ENCODE data around the gene CRB1.
"Not testable (repeated sequence)": the region's sequence is repeated elsewhere in the genome, so short reads cannot be mapped to it uniquely, and the experiment has no call there.

The CRB1 gene

GRCh38 chr1:197470330-197470729 is 202.3 kb downstream of the CRB1 start:
- no peak for DNase-seq (ENCODE audit: low read depth)
- H3K4me3 ChIP-seq (ENCODE audit: low read length) = no peak overlapping the region
- TF ChIP-seq, protein P1, sequence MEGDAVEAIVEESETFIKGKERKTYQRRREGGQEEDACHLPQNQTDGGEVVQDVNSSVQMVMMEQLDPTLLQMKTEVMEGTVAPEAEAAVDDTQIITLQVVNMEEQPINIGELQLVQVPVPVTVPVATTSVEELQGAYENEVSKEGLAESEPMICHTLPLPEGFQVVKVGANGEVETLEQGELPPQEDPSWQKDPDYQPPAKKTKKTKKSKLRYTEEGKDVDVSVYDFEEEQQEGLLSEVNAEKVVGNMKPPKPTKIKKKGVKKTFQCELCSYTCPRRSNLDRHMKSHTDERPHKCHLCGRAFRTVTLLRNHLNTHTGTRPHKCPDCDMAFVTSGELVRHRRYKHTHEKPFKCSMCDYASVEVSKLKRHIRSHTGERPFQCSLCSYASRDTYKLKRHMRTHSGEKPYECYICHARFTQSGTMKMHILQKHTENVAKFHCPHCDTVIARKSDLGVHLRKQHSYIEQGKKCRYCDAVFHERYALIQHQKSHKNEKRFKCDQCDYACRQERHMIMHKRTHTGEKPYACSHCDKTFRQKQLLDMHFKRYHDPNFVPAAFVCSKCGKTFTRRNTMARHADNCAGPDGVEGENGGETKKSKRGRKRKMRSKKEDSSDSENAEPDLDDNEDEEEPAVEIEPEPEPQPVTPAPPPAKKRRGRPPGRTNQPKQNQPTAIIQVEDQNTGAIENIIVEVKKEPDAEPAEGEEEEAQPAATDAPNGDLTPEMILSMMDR (conservative IDR thresholded peaks at IDR 0.05; ENCODE audit: low read depth, low read length) = no peak

DNA sequence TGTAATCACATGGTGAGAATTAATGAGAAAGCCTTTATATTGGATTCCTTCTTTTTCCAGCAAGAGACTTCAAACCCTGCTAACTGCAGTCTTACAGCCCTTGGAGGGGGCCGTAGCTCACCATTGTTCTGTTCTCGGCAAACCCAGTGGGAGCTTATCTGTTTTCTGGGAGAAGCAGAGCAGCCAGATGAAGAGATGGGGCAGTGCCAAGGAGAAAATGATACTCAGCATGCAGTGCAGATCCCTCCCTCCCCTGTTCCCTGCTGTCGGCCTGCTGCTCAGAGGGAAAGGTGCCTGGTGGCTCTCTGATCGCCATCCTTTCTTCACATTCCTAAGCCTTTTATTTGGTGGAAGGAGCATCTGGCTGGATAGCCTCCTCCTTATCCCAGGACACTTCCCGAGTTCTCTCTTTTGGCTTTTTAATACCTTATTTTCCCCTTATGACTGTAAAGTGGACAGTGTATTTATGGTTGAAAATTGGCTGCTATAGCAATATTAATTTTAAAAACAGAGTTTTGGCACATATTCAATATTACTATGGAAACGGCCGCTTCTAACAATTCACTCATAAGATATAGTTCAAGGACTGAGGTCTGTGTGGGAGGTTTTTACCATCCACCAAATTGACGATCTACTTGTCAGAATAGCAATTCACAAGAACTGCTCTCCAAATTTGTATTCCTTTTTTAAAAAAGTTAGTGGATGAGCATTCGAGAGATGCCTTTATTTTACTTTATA is 203.4 kb downstream of the CRB1 start:
- TF ChIP-seq, protein P1 (conservative IDR thresholded peaks at IDR 0.05; ENCODE audit: low read depth, low read length) = no peak
- H3K4me3 ChIP-seq (ENCODE audit: low read length) = no peak overlapping the region
- DNase-seq (ENCODE audit: low read depth) = no peak

DNA sequence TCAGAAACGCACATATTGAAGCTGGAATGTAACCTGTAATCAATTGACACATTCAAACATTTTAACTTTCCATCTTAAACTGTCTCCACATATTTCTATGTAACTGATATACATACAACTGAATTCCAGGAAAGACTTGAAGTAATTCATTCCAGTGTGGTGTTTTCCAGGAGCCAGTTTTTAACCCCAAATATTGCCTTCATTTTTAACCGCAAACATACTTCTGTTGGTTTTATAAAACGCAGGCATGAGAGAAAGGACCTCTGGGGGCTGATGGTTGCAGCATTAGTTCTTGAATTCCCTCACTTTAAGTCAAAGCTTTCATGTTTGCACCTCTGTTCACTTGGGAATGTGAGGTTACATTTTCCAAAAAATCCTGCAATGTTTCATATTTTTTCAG is 204.1 kb downstream of the CRB1 start:
- H3K4me3 ChIP-seq (ENCODE audit: low read length) = no peak overlapping the region
- TF ChIP-seq, protein P1 (conservative IDR thresholded peaks at IDR 0.05; ENCODE audit: low read depth, low read length) = no peak

DNA sequence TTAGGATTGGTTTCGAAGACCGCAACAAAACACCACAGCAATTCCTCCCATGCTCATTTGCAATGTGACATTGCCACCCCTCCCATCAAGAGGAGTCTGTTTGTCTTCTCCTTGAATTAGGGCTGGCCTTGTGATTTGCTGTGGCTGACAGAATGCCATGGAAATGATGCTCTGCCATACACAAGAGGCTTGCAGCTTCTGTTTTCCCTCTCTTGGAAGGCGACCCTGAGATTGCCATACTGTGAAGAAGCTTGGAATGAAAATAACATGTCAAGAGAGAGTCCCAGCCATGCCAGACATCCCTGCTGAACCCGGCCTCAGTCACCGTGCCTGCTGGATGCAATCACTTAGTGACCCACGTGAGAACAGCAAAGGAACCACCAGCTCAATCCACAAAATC is 212.4 kb downstream of the CRB1 start:
- no peak overlapping the region for H3K4me3 ChIP-seq (ENCODE audit: low read length)
- no peak for DNase-seq (ENCODE audit: low read depth)
- TF ChIP-seq, protein P1 (conservative IDR thresholded peaks at IDR 0.05; ENCODE audit: low read depth, low read length) = no peak

More for the DNA sequence above, 204.1 kb downstream of the CRB1 start:
- DNase-seq (ENCODE audit: low read depth) = no peak

DNA sequence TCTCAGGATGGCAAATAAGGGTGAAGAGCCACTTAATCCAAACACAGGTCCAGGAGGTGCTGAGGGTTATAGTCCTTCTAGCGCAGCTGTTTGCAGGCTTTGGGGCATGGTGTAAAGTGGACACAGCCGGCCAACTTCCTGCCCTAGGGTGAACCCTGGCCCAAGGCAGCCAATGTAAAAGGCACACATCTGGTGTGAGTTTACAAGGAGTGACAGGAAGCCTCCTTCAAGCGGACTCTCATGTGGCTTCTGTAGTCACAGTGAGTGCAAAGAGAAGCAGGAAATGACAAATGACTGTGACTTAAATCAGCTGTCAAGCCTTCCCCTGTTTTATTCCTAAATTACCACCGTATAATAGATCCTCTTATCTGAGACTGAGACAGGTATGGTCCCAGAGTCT is 213.0 kb downstream of the CRB1 start:
- TF ChIP-seq, protein P1 (conservative IDR thresholded peaks at IDR 0.05; ENCODE audit: low read depth, low read length) = no peak
- no peak for DNase-seq (ENCODE audit: low read depth)
- no peak overlapping the region for H3K4me3 ChIP-seq (ENCODE audit: low read length)

GRCh38 chr1:197485790-197486189 is 217.7 kb downstream of the CRB1 start:
- DNase-seq (ENCODE audit: low read depth) = no peak
- H3K4me3 ChIP-seq (ENCODE audit: low read length) = no peak overlapping the region
- TF ChIP-seq, protein P1 (conservative IDR thresholded peaks at IDR 0.05; ENCODE audit: low read depth, low read length) = no peak

DNA sequence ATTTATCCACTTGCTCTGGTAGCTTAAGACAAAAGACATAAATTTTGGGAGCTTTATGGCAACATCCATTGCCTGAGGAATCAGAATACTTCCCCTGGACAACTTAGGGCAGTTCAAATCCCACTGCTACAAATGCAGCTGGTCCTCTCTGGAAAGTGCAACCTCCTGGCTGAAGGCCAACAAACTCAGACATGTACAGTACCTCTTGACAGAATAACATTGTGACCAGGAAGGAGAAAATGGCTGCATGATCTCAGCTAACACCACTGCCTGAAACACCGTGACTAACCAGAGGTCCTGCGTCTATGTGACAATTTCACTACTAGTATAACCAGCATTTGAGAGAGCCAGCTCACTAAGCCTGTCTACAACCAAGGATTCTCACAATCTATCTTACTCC is 218.9 kb downstream of the CRB1 start:
- DNase-seq (ENCODE audit: low read depth) = peak; percentile 21
- no peak overlapping the region for H3K4me3 ChIP-seq (ENCODE audit: low read length)
- TF ChIP-seq, protein P1 (conservative IDR thresholded peaks at IDR 0.05; ENCODE audit: low read depth, low read length) = no peak

DNA sequence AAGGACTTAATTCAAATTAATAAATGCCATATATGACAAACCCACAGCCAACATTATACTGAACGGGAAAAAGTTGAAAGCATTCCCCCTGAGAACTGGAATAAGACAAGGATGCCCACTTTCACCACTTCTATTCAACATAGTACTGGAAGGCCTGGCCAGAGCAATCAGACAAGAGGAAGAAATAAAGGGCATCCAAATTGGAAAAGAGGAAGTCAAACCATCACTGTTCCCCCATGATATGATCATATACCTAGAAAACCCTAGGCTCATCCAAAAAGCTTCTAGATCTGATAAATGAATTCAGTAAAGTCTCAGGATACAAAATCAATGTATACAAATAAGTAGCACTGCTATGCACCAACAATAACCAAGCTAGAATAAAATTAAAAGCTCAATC is 223.5 kb downstream of the CRB1 start:
- H3K4me3 ChIP-seq (ENCODE audit: low read length); DNase-seq (ENCODE audit: low read depth): not testable (repeated sequence)
